A549 (cell line): ENCODE results near the gene DOC2A. TPM values are rescaled to one million over a fixed set of nuclear protein-coding genes. Genes with fewer than 3 reads are reported as not detected.

Source experiments
- ATAC-seq, 2 experiments: fragments of 200-7000 bp in 1 of 2; fragments of >200 bp in 1 of 2; cut with Nextera tagmentation in 1 of 2; cut with Tn5 transposase in 1 of 2; 3 replicates each; pipeline versions ENCODE4 v1.8.0 to v1.9.1; 2018 to 2020; ENCODE audit warnings: mild to moderate bottlenecking in 1 of 2, moderate library complexity in 1 of 2
- CTCF ChIA-PET: fragments of 300-600 bp; sonication (Branson Sonifier 250); formaldehyde crosslinking; extraction: SDS; loops from one replicate; lab custom pipeline; 2021; ENCODE audit warnings: antibody characterized with exemption, inconsistent platforms; lab: Yijun Ruan, JAX
- POLR2A ChIA-PET: fragments of 350-600 bp; formaldehyde crosslinking; extraction: SDS; loops from one replicate; lab custom pipeline; 2021; ENCODE audit warnings: antibody characterized with exemption, inconsistent platforms; lab: Yijun Ruan, JAX
- DNase-seq, 2 experiments: peaks; one replicate each; pipeline versions ENCODE4 v3.0.0 to v3.0.0-alpha.2; 2011 to 2016; ENCODE audit warnings: low read depth in 1 of 2, low spot score in 1 of 2
- FAIRE-seq: peaks from 2 replicates; lab custom pipeline; 2011; peaks lifted over from hg19 to GRCh38; lab: Jason Lieb, UNC
- H3K27ac ChIP-seq, 2 experiments: fragments of >200 bp; sonication (Bioruptor Twin); formaldehyde crosslinking; 3 replicates each; pipeline ENCODE4 v1.5.1; 2016 to 2017
- H3K4me1 ChIP-seq: fragments of >200 bp; sonication (Bioruptor Twin); formaldehyde crosslinking; 3 replicates; pipeline ENCODE4 v1.6.1; 2016
- H3K4me2 ChIP-seq: fragments of >200 bp; sonication (Bioruptor Twin); formaldehyde crosslinking; 3 replicates; pipeline ENCODE4 v1.6.1; 2016
- H3K4me3 ChIP-seq: fragments of >200 bp; sonication (Bioruptor Twin); formaldehyde crosslinking; 3 replicates; pipeline ENCODE4 v1.5.1; 2016
- H3K9me3 ChIP-seq: fragments of >200 bp; sonication (Bioruptor Twin); formaldehyde crosslinking; 3 replicates; pipeline ENCODE4 v1.6.1; 2016
- BCL3 ChIP-seq: fragments of >200 bp; sonication (Bioruptor Twin); formaldehyde crosslinking; IDR thresholded peaks from 3 replicates; pipeline ENCODE4 v1.6.1; 2016
- BHLHE40 ChIP-seq: IDR thresholded peaks from 2 replicates; pipeline ENCODE4 v1.6.1; 2012; ENCODE audit warnings: low read depth, low read length, inconsistent platforms
- CBX2 ChIP-seq: fragments of 200-600 bp; sonication (generic); IDR thresholded peaks from 2 replicates; pipeline ENCODE4 v1.6.1; 2016; ENCODE audit warnings: low read depth, mild to moderate bottlenecking, borderline replicate concordance
- CBX8 ChIP-seq: fragments of 200-600 bp; sonication (generic); IDR thresholded peaks from 2 replicates; pipeline ENCODE4 v1.6.1; 2016
- CHD2 ChIP-seq: fragments of 150-350 bp; IDR thresholded peaks from 2 replicates; pipeline ENCODE4 v1.6.1; 2014; ENCODE audit warnings: low read length; ENCODE audit not compliant: partially characterized antibody
- EP300 ChIP-seq, 2 experiments: fragments of >200 bp; sonication (Bioruptor Twin); formaldehyde crosslinking; IDR thresholded peaks; 2 replicates in 1 of 2; 3 replicates in 1 of 2; pipeline ENCODE4 v1.6.1; 2016 to 2017
- FOXS1 ChIP-seq: fragments of 250-450 bp; sonication (Bioruptor Pico); IDR thresholded peaks from 2 replicates; pipeline ENCODE4 v1.5.0; 2020; ENCODE audit warnings: mild to moderate bottlenecking, moderate library complexity
- HDAC2 ChIP-seq: fragments of 200-600 bp; sonication (generic); IDR thresholded peaks from 2 replicates; pipeline ENCODE4 v1.6.1; 2016
- HEYL ChIP-seq: fragments of 250-450 bp; sonication (Bioruptor Pico); IDR thresholded peaks from 2 replicates; pipeline ENCODE4 v1.8.0; 2021; ENCODE audit warnings: mild to moderate bottlenecking, moderate library complexity
- HOXB5 ChIP-seq: fragments of 250-450 bp; sonication (Bioruptor Pico); IDR thresholded peaks from 2 replicates; pipeline ENCODE4 v1.5.0; 2020; ENCODE audit warnings: mild to moderate bottlenecking, moderate library complexity
- KDM1A ChIP-seq: fragments of 200-600 bp; sonication (generic); IDR thresholded peaks from 2 replicates; pipeline ENCODE4 v1.6.1; 2016; ENCODE audit warnings: low read depth, mild to moderate bottlenecking
- KDM5A ChIP-seq: fragments of 200-600 bp; sonication (generic); IDR thresholded peaks from 2 replicates; pipeline ENCODE4 v1.6.1; 2016; ENCODE audit warnings: antibody characterized with exemption, mild to moderate bottlenecking
- MAZ ChIP-seq: fragments of 150-350 bp; IDR thresholded peaks from 2 replicates; pipeline ENCODE4 v1.6.1; 2014; ENCODE audit warnings: antibody characterized with exemption, low read depth, low read length, borderline replicate concordance
- PHF8 ChIP-seq: fragments of 200-600 bp; sonication (generic); IDR thresholded peaks from 2 replicates; pipeline ENCODE4 v1.6.1; 2016; ENCODE audit warnings: low read depth, mild to moderate bottlenecking, antibody characterized with exemption, moderate library complexity, borderline replicate concordance
- RARB ChIP-seq: fragments of 250-450 bp; sonication (Bioruptor Pico); IDR thresholded peaks from 2 replicates; pipeline ENCODE4 v1.8.0; 2021; ENCODE audit warnings: mild to moderate bottlenecking, moderate library complexity
- RFX5 ChIP-seq: fragments of 450-650 bp; IDR thresholded peaks from 2 replicates; pipeline ENCODE4 v1.7.1; 2014; ENCODE audit warnings: antibody characterized with exemption, mild to moderate bottlenecking, moderate library complexity
- SMC3 ChIP-seq: fragments of >200 bp; sonication (Bioruptor Twin); formaldehyde crosslinking; IDR thresholded peaks from 3 replicates; pipeline ENCODE4 v1.6.1; 2018; ENCODE audit warnings: inconsistent platforms
- SREBF2 ChIP-seq: fragments of 450-650 bp; IDR thresholded peaks from 2 replicates; pipeline ENCODE4 v1.6.1; 2014; ENCODE audit warnings: mild to moderate bottlenecking, moderate library complexity
- TFCP2L1 ChIP-seq: fragments of 250-450 bp; sonication (Bioruptor Pico); IDR thresholded peaks from 2 replicates; pipeline ENCODE4 v1.5.0; 2021; ENCODE audit warnings: mild to moderate bottlenecking
- TP53 ChIP-seq: fragments of 250-450 bp; sonication (Bioruptor Pico); IDR thresholded peaks from 2 replicates; pipeline ENCODE4 v1.5.0; 2021; ENCODE audit warnings: mild to moderate bottlenecking, moderate library complexity
- ZFP36 ChIP-seq: fragments of 450-650 bp; IDR thresholded peaks from 2 replicates; pipeline ENCODE4 v1.6.1; 2014; ENCODE audit warnings: borderline replicate concordance; ENCODE audit not compliant: partially characterized antibody
- WGBS: methylation state at CpG from one replicate; pipeline ENCODE4 v1.1.6; 2017; ENCODE audit errors: missing lambda C conversion rate; 5-methylcytosine and 5-hydroxymethylcytosine counted together
- polyA plus RNA-seq, 4 experiments: library from polyadenylated mRNA; depleted of rRNA in 3 of 4; stranded (reverse); fragments of >200 nt; fragmentation: RNase III in 1 of 4; extraction: RNeasy Plus Mini Kit Qiagen cat#74134 plus additional on column Dnase treatment in 1 of 4; gene quantifications; 2 replicates in 3 of 4; 3 replicates in 1 of 4; pipeline ENCODE4 v1.2.3, GENCODE V29; 2011 to 2017
- TF ChIP-seq, protein P1 (sequence below): fragments of 450-650 bp; IDR thresholded peaks from 2 replicates; pipeline ENCODE4 v1.6.1; 2014; ENCODE audit warnings: antibody characterized with exemption
- TF ChIP-seq, protein P2 (sequence below): fragments of 200-600 bp; sonication (generic); IDR thresholded peaks from 2 replicates; pipeline ENCODE4 v1.6.1; 2016; ENCODE audit warnings: antibody characterized with exemption, mild to moderate bottlenecking, moderate library complexity
- TF ChIP-seq, protein P3 (sequence below): IDR thresholded peaks from 2 replicates; pipeline ENCODE4 v1.6.1; 2012

Gene DOC2A
- polyA plus RNA-seq, 2 of the 4 experiments (the other 2 are of a cell fraction): 2.5 to 5.5 TPM

GRCh38 chr16:29982560-29983419 is 28.0 kb downstream of the DOC2A start:
- ChIA-PET POLR2A (no interaction called here), CTCF (interaction anchor here (1.0 to 5.3 kb wide), 6 partner anchors 8 to 38 kb away, joined by 3 to 22 read pairs (median 4); partner anchors contain the start of gene TAOK2)
- FAIRE-seq: no peak
- DNase-seq: no peak
- H3K4me2 ChIP-seq: no peak overlapping the region
- H3K27ac ChIP-seq: no peak overlapping the region
- no peaks in the 10 kb centered on the region for H3K4me1 ChIP-seq
- TF ChIP-seq BHLHE40 (no peak), MAZ (no peak), FOXS1 (CRISPR knock-in tag) (no peak), PHF8 (no peak), CBX8 (no peak), CHD2 (no peak), HDAC2 (no peak), TFCP2L1 (no peak), HEYL (CRISPR knock-in tag) (no peak), SMC3 (no peak), ZFP36 (no peak), KDM1A (no peak)
- TF ChIP-seq, protein P1, sequence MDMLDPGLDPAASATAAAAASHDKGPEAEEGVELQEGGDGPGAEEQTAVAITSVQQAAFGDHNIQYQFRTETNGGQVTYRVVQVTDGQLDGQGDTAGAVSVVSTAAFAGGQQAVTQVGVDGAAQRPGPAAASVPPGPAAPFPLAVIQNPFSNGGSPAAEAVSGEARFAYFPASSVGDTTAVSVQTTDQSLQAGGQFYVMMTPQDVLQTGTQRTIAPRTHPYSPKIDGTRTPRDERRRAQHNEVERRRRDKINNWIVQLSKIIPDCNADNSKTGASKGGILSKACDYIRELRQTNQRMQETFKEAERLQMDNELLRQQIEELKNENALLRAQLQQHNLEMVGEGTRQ: no peak
- TF ChIP-seq, protein P2, sequence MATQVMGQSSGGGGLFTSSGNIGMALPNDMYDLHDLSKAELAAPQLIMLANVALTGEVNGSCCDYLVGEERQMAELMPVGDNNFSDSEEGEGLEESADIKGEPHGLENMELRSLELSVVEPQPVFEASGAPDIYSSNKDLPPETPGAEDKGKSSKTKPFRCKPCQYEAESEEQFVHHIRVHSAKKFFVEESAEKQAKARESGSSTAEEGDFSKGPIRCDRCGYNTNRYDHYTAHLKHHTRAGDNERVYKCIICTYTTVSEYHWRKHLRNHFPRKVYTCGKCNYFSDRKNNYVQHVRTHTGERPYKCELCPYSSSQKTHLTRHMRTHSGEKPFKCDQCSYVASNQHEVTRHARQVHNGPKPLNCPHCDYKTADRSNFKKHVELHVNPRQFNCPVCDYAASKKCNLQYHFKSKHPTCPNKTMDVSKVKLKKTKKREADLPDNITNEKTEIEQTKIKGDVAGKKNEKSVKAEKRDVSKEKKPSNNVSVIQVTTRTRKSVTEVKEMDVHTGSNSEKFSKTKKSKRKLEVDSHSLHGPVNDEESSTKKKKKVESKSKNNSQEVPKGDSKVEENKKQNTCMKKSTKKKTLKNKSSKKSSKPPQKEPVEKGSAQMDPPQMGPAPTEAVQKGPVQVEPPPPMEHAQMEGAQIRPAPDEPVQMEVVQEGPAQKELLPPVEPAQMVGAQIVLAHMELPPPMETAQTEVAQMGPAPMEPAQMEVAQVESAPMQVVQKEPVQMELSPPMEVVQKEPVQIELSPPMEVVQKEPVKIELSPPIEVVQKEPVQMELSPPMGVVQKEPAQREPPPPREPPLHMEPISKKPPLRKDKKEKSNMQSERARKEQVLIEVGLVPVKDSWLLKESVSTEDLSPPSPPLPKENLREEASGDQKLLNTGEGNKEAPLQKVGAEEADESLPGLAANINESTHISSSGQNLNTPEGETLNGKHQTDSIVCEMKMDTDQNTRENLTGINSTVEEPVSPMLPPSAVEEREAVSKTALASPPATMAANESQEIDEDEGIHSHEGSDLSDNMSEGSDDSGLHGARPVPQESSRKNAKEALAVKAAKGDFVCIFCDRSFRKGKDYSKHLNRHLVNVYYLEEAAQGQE: no peak
- TF ChIP-seq, protein P3, sequence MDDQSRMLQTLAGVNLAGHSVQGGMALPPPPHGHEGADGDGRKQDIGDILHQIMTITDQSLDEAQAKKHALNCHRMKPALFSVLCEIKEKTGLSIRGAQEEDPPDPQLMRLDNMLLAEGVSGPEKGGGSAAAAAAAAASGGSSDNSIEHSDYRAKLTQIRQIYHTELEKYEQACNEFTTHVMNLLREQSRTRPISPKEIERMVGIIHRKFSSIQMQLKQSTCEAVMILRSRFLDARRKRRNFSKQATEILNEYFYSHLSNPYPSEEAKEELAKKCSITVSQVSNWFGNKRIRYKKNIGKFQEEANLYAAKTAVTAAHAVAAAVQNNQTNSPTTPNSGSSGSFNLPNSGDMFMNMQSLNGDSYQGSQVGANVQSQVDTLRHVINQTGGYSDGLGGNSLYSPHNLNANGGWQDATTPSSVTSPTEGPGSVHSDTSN: no peak
- H3K9me3 ChIP-seq: no peaks in the 10 kb centered on the region
- no peak overlapping the region for H3K4me3 ChIP-seq
- no peak for ATAC-seq
- WGBS: 91% methylated on average over 24 of the region's 24 CpGs

DNA sequence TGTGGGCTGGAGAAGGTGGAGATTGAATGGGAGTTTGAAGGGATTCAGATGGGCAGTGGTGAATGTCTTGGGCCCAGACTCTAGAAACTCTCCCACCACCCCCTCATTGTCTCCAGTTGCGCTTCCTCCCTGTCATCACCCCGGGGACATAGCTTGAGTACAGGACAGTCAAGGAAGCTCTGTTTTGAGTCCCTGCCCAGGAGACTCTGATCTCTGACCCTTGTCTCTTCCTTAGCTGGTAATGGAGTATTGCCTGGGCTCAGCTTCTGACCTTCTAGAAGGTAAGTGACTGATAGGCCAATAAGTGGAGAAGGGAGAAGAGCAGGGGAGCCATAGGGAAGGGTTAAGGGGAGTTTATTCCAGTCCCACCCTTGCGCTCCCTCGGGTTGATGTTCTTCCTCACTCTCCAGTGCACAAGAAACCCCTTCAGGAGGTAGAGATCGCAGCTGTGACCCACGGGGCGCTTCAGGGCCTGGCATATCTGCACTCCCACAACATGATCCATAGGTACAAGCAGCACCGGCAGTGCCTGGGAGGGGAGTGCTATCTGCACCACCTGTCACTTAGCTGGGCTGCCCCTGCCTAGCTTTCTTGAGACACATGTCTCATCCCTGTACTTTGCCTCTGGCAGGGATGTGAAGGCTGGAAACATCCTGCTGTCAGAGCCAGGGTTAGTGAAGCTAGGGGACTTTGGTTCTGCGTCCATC is 32.1 kb downstream of the DOC2A start:
- FAIRE-seq (no peak), DNase-seq (no peak), ATAC-seq (no peak)
- 91% methylated on average over 9 of the region's 9 CpGs for WGBS
- CTCF ChIA-PET: interaction anchor here (0.6 to 2.9 kb wide), 9 partner anchors 14 to 278 kb away, joined by 3 to 9 read pairs (median 3); partner anchors contain the start of genes CDIPT and HIRIP3
- H3K27ac ChIP-seq: no peak overlapping the region
- H3K9me3 ChIP-seq: no peaks in the 10 kb centered on the region
- peaks cover 19% of the 10 kb centered on the region for H3K4me1 ChIP-seq
- POLR2A ChIA-PET: no interaction called here
- TF ChIP-seq KDM1A: no peak
- TF ChIP-seq PHF8: no peak
- TF ChIP-seq MAZ: no peak
- no peak for TF ChIP-seq CBX2
- TF ChIP-seq, protein P2: no peak
- no peak for TF ChIP-seq RARB (CRISPR knock-in tag)
- TF ChIP-seq CHD2: no peak
- no peak for TF ChIP-seq SREBF2
- no peak for TF ChIP-seq RFX5
- TF ChIP-seq KDM5A: no peak
- TF ChIP-seq EP300 (IDR thresholded peaks at IDR 0.05): no peak
- no peak for TF ChIP-seq HOXB5 (CRISPR knock-in tag)
- TF ChIP-seq BCL3: no peak
- TF ChIP-seq TP53 (CRISPR knock-in tag): no peak
- no peak overlapping the region for H3K4me2 ChIP-seq
- H3K4me3 ChIP-seq: no peak overlapping the region
